Measurements from ENCODE around the gene FRAT1.

The FRAT1 gene

GRCh38 chr10:97360705-97361536, 41.9 kb downstream of the FRAT1 start:
- ATAC-seq (ENCODE audit: low read depth) (no peak), DNase-seq (ENCODE audit: low spot score in 2 of 2) (no peak)
- Mint-ChIP-seq H3K27me3 (no peaks in the 10 kb centered on the region), H3K9me3 (no peaks in the 10 kb centered on the region), H3K4me3 (no peak overlapping the region), H3K36me3 (peaks cover 12% of the 10 kb centered on the region), H3K4me1 (peaks cover 14% of the 10 kb centered on the region), H3K27ac (peak overlapping the region; percentile 41)

- no peak overlapping the region for H3K4me3 Mint-ChIP-seq
- H3K4me1 Mint-ChIP-seq, result peaks cover 19% of the 10 kb centered on the region
- no peaks in the 10 kb centered on the region for H3K27me3 Mint-ChIP-seq
- ATAC-seq (ENCODE audit: low read depth) (no peak), DNase-seq (ENCODE audit: low spot score in 2 of 2) (no peak)
- H3K9me3 Mint-ChIP-seq, result no peaks in the 10 kb centered on the region
- no peak overlapping the region for H3K27ac Mint-ChIP-seq
- peaks cover 12% of the 10 kb centered on the region for H3K36me3 Mint-ChIP-seq
These were observed 42.4 kb downstream of the FRAT1 start for GRCh38 chr10:97361537-97361901.

GRCh38 chr10:97362310-97363033, 43.4 kb downstream of the FRAT1 start:
- H3K4me3 Mint-ChIP-seq, result no peak overlapping the region
- H3K36me3 Mint-ChIP-seq, result peaks cover 16% of the 10 kb centered on the region
- no peaks in the 10 kb centered on the region for H3K9me3 Mint-ChIP-seq

GRCh38 chr10:97363071-97363470, 44.0 kb downstream of the FRAT1 start:
- Mint-ChIP-seq H3K27ac (no peak overlapping the region), H3K27me3 (no peaks in the 10 kb centered on the region), H3K36me3 (peaks cover 16% of the 10 kb centered on the region), H3K4me1 (peaks cover 22% of the 10 kb centered on the region), H3K9me3 (no peaks in the 10 kb centered on the region), H3K4me3 (no peak overlapping the region)
- ATAC-seq (ENCODE audit: low read depth) (no peak), DNase-seq (ENCODE audit: low spot score in 2 of 2) (no peak)

More at GRCh38 chr10:97362310-97363033, 43.4 kb downstream of the FRAT1 start:
- ATAC-seq (ENCODE audit: low read depth) (no peak), DNase-seq (ENCODE audit: low spot score in 2 of 2) (no peak)
- Mint-ChIP-seq H3K27ac (no peak overlapping the region), H3K4me1 (peaks cover 22% of the 10 kb centered on the region), H3K27me3 (no peaks in the 10 kb centered on the region)

- H3K36me3 Mint-ChIP-seq, result peaks cover 18% of the 10 kb centered on the region
- H3K9me3 Mint-ChIP-seq, result no peaks in the 10 kb centered on the region
- DNase-seq (ENCODE audit: low spot score in 2 of 2) (no peak), ATAC-seq (ENCODE audit: low read depth) (peak; percentile 91)
- H3K4me3 Mint-ChIP-seq, result peak overlapping the region; percentile 68
- peaks cover 22% of the 10 kb centered on the region for H3K4me1 Mint-ChIP-seq
- peak overlapping the region; percentile 94 for H3K27ac Mint-ChIP-seq
- no peaks in the 10 kb centered on the region for H3K27me3 Mint-ChIP-seq
These were observed 46.8 kb downstream of the FRAT1 start for GRCh38 chr10:97365761-97366351.

GRCh38 chr10:97366572-97366971, 47.5 kb downstream of the FRAT1 start:
- DNase-seq (ENCODE audit: low spot score in 2 of 2) (no peak), ATAC-seq (ENCODE audit: low read depth) (no peak)
- Mint-ChIP-seq H3K9me3 (no peaks in the 10 kb centered on the region), H3K4me1 (peaks cover 22% of the 10 kb centered on the region), H3K36me3 (peaks cover 19% of the 10 kb centered on the region), H3K27me3 (no peaks in the 10 kb centered on the region), H3K27ac (peak overlapping the region; percentile 94), H3K4me3 (peak overlapping the region; percentile 68)

GRCh38 chr10:97367126-97367649, 48.1 kb downstream of the FRAT1 start:
- Mint-ChIP-seq H3K4me3 (no peak overlapping the region), H3K27ac (peak overlapping the region; percentile 84), H3K36me3 (peaks cover 22% of the 10 kb centered on the region), H3K27me3 (no peaks in the 10 kb centered on the region), H3K4me1 (peaks cover 22% of the 10 kb centered on the region), H3K9me3 (no peaks in the 10 kb centered on the region)
- ATAC-seq (ENCODE audit: low read depth), result no peak
- DNase-seq (ENCODE audit: low spot score in 2 of 2), result no peak
